GM19463 (cell line): ENCODE measurements around the gene SLC25A30.
"Not testable (repeated sequence)": the region's sequence is repeated elsewhere in the genome, so short reads cannot be mapped to it uniquely, and the experiment has no call there.

Experiments used
- ATAC-seq: cut with Tn5 transposase; IDR thresholded peaks from one replicate; pipeline ENCODE4 v1.9.1; 2021; ENCODE audit warnings: mild to moderate bottlenecking, moderate library complexity; ENCODE audit not compliant: unreplicated experiment

SLC25A30 gene

GRCh38 chr13:45433381-45433790 is 15.2 kb upstream of the SLC25A30 start:
- no peak for ATAC-seq

GRCh38 chr13:45432737-45433380 is 14.7 kb upstream of the SLC25A30 start:
- no peak for ATAC-seq

DNA sequence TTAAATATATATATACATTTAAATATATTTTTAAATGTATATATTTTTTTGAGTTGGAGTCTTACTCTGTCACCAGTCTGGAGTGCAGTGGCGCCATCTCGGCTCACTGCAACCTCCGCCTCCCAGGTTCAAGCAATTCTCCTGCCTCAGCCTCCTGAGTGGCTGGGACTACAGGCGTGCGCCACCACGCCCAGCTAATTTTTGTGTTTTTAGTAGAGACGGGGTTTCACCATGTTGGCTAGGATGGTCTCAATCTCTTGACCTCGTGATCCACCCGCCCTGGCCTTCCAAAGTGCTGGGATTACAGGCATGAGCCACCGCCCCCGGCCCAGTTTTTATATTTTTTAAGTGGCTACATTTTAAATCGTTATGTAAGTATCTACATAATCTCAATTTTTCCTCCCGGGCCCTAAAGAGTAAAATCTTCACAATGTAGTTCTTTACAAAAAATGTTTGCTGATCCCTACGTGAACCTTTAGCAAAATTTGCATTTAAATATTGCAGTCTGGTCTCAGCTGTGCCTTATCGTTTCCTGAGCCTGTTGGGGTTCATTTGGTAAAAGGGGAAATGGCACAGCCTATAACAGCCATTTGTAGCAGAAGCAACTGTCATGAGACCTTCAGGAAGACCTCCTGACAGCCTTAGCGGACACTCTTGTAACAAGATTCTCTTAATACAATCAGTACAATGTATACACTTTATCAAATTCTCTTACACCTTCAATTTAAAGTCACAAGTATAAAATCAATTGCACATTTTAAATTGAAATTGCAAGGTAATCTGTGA is 8.1 kb upstream of the SLC25A30 start:
- ATAC-seq = not testable (repeated sequence)

DNA sequence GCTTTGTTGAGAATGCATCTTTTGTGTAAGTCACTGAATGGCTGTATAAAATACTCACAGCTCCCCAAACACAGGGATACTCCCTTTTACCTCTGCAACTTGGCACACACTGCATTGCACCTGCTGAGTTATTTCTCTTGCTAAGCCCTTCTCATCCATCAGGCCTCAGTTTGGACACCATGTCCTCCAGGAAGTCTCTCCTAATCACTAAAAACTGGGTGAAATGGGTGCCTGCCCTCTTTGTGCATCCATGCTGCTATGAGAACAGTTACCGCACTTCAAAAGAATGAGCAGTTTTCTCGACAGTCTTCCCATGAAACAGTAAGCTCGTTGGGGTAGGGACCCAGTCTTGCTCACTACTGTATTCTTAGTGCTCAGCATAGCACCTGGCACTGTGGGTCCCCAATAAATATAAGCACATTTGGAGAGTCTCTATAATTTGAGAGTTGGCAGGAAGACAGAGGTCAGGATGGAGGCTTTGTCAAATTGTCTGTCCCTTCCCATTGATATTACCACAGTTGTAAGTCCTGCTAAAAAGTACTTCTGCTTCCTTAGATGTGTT is 4.6 kb upstream of the SLC25A30 start:
- ATAC-seq = no peak

- ATAC-seq = no peak
These were observed 1.8 kb upstream of the SLC25A30 start for GRCh38 chr13:45419945-45420344.

DNA sequence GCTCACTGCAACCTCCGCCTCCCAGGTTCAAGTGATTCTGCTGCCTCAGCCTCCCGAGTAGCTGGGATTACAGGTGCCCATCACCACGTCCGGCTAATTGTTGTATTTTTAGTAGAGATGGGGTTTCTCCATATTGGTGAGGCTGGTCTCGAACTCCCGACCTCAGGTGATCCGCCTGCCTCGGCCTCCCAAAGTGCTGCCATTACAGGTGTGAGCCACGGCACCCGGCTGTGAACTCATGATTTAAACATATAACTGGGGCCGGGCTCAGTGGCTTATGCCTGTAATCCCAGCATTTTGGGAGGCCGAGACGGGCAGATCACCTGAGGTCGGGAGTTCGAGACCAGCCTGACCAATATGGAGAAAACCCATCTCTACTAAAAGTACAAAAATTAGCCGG is 1.2 kb upstream of the SLC25A30 start:
- not testable (repeated sequence) for ATAC-seq

DNA sequence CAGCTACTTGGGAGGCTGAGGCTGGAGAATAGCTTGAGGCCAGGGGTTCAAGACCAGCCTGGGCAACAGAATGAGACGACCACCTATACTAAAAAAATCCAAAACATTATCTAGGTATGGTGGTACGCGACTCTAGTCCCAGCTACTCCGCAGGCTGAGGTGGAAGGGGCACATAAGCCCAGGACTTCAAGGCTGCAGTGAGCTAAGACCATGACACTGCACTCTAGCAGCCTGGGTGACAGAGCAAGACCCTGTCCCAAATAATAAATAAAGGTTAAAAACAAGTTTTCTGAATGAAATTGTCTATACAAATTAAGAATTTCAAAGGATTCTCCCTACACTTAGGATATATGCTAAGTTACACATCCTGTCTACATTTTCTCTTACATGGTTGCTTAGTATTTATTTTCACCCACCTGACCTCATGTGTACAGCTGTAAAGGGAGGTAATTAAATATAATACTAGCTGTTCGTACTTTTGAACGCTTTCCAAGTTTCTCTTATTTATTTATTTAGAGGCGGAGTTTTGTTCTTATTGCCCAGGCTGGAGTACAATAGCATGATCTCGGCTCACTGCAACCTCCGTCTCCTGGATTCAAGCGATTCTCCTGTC is 1.6 kb downstream of the SLC25A30 start:
- ATAC-seq = no peak

- ATAC-seq = no peak
These were observed 3.1 kb downstream of the SLC25A30 start for GRCh38 chr13:45415112-45415511.

DNA sequence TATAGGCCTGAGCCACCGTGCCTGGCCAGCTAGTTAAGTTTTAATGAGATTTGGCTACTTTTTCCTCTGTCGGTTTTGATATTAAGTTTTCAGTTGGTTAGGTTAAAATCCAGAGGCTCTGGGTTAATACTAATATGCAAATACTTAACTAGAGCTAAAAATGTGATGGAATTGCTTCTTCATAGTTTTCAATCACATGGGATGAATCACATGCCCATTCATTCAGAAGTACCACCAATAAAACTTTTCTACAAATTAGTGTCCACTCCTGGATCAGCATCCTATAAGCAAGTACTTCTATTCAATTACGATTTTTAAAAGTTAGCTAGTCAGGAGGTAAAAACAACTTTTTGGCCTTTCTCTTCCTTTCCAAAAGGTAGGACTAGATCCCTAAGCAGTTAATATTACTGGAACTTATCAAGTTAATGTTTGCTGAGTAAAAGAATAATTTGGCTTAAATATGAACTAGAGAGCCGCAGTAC is 4.3 kb downstream of the SLC25A30 start:
- ATAC-seq = no peak

DNA sequence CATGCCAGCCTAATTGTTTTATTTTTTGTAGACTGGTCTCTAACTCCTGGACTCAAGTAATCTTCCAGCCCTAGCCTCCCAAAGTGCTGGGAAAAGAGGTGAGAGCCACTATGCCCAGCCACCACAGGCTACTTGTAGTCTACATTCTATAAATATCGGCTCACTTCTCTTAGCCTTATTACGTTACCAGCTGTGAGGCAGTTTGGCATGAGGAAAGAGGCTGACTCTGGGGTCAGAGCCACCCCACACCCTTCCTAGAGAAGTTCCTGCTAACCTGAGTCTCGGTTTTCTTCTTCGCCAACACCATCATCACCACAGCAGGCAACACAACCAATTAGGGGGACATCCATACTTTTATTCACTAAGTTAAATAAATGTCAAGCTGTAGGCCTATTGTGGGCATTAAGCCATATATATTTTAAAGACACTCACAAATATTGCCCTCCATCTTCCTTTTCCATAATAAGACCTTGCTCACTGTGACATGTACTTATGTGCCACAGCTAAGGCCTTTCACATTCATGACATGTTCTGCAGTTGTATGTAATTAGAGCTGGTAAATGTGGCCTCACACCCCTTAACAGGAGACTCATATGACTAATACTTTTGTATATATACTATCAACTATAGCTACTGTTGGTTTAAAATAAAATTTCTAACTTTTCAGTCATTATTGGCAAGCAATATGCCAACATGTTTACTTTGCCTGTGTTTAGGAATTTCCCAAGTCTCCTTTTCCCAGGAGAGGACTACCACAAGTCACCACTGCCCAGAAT is 5.7 kb downstream of the SLC25A30 start:
- ATAC-seq = no peak

DNA sequence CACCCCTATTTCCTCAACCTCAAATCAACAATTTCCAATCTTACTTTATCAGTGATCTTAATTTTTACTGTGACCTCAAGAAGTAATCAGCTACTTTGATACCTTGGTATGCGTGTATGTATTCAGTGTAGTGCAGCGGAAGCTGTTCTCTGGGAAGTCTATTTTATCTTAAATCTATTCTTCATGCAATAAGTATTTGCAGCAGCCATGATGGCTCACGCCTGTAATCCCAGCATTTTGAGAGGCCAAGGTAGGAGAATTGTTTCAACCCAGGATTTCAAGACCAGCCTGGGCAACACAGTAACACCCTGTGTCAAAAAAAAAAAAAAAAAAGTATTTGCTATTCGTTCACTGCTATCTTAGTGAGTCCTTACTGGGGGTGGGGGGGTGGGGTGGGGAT is 6.5 kb downstream of the SLC25A30 start:
- ATAC-seq = no peak

DNA sequence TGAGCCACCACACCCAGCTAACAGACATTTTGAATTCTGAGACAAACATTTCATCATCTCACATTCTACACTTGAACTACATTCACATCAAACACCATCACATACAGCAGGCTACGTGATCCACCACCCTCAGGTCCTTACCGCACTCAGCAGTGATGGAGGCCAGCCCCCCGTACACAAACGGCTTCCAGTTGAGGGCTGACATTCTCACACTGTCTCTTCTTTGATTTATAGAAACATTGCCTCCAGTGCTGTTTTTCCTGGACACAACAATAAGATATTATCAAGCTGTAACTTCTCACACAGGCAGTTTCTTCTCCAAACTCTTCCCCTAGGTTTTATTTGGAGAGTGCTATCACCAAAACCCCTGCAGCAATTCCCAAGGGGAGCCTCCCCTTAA is 7.0 kb downstream of the SLC25A30 start:
- ATAC-seq = no peak

GRCh38 chr13:45410466-45410865 is 7.7 kb downstream of the SLC25A30 start:
- ATAC-seq = no peak

DNA sequence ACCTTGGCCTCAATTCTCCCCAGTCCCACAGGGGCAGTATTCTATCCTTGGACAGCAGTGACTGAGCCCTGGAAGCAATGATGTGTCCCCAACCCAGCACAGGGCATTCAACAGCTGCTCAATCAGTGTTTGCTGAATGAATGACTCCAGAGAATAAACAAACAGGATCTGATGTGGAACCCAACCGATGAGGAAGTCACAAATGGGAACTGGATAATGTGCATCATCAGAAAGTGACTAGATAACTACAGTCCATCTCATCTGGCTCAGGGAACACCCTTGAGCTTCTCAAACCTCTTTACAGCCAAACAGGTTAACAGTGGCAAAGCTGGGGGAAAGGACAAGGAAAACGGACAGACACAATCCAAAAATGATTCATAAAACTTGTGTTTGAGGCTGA is 8.2 kb downstream of the SLC25A30 start:
- ATAC-seq = no peak

DNA sequence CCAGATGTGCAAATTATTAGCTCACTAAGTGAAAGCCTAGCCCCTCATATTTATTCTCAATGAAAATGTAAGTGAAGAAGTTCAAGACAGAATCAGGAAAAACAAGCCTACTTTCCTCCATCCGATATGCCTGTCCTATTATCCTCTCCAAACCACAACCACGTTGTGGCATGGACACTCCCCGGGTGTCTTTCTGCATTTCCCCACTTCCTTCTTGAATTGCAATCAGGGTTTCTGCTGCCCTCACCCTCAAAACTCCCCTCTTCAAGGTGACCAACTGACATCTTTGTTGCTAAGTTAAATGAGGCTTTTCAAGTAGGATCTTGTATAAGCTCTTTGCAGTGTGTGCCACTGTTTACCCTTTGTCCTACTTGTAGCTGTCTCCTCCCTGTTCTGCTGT is 11.8 kb downstream of the SLC25A30 start:
- ATAC-seq = no peak

DNA sequence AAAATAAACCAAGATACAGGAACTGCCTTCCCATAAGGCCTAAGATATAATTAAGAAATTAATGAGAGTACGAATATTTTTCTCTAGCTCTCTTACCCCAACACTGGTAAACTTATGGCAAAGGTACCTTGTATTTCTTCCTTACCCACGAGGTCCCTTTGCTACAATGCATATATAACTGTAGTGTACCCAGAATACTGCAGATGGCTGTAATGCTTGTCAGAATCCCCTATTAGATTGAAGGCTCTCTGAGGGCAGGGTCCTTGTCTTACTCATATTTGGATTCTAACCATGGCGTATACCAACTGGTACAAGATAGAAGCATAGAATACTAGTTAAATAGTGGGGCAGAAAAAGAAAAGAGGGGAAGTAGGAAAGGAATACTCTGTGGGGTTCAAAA is 15.1 kb downstream of the SLC25A30 start:
- ATAC-seq = no peak

DNA sequence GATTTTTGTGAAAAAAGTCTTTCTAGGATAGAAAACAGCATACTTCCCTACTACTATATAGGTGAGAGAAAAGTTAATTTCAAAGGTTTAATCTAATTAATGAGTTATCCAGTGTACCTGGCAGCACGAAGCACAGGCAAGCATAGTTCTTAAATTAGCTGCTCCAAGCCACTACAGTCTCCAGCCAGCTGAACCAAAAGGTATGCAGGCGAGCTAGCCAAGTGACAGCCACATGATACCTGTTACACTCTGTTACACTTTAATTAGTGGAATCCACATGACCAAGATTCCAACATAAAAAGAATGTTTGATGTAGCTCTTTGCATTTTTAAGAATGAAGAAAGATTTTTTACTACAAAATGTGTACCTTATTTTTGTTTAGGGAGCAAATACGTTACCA is 15.5 kb downstream of the SLC25A30 start:
- ATAC-seq = no peak

DNA sequence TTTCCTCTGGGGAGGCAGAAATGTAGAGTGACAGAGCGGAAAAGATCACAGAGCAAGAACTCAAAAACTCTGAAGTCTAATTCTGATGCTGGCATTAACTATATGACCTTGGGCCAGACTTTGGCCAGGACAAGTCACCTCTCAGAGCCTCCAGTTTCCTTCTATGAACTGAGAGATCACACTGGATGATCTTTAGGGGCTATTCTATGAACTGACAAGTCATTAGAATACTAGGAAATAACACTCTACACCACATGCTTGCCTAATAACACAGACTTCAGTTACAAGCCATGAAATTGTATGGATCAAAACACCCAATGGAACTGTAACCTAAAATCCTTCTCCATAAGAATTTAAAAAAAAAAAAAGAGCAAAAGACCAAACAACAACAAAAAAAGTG is 16.9 kb downstream of the SLC25A30 start:
- ATAC-seq = no peak

GRCh38 chr13:45398877-45399276 is 19.3 kb downstream of the SLC25A30 start:
- ATAC-seq = no peak

GRCh38 chr13:45396533-45397095 is 21.6 kb downstream of the SLC25A30 start:
- ATAC-seq = no peak
